Natural killer cell (primary cell): ENCODE results near the gene ZNF681. TPM values are rescaled to one million over a fixed set of nuclear protein-coding genes. Genes with fewer than 3 reads are reported as not detected.
"Not testable (repeated sequence)": the region's sequence is repeated elsewhere in the genome, so short reads cannot be mapped to it uniquely, and the experiment has no call there.

Experiments used
- ATAC-seq, 3 donors: fragments of 150-1000 bp in 2 of 3; fragments of 200-7000 bp in 1 of 3; cut with Tn5 transposase; 1 replicate in 1 of 3; 2 replicates in 2 of 3; pipeline ENCODE4 v1.10.0; 2021; ENCODE audit warnings: mild to moderate bottlenecking in 2 of 3, moderate library complexity in 2 of 3
- DNase-seq, 2 donors: peaks; one replicate each; pipeline versions ENCODE4 v3.0.0 to v3.0.0-alpha.2; 2013 to 2021; ENCODE audit warnings: mixed read lengths in 1 of 2
- H3K27ac ChIP-seq: one replicate; pipeline ENCODE4 v1.5.1; 2013; ENCODE audit warnings: mild to moderate bottlenecking, low read length
- H3K27me3 ChIP-seq: one replicate; pipeline ENCODE4 v1.6.1; 2013; ENCODE audit warnings: low read length; ENCODE audit not compliant: control insufficient read depth, insufficient read depth
- H3K36me3 ChIP-seq: one replicate; pipeline ENCODE4 v1.6.1; 2013; ENCODE audit warnings: low read length; ENCODE audit not compliant: control insufficient read depth, insufficient read depth
- H3K4me1 ChIP-seq: one replicate; pipeline ENCODE4 v1.6.1; 2013; ENCODE audit warnings: low read length; ENCODE audit not compliant: control insufficient read depth, insufficient read depth
- H3K4me3 ChIP-seq: one replicate; pipeline ENCODE4 v1.5.1; 2013; ENCODE audit warnings: low read length
- H3K9me3 ChIP-seq: one replicate; pipeline ENCODE4 v1.6.1; 2013; ENCODE audit warnings: low read length; ENCODE audit not compliant: control insufficient read depth, insufficient read depth
- H3K27ac Mint-ChIP-seq, 2 donors: one replicate each; pipeline ENCODE4 v1.8.0; 2022; ENCODE audit warnings: mild to moderate bottlenecking in 2 of 2, mixed read lengths in 2 of 2, moderate library complexity in 1 of 2
- H3K27me3 Mint-ChIP-seq, 2 donors: one replicate each; pipeline ENCODE4 v1.8.0; 2022; ENCODE audit warnings: low read depth in 2 of 2, mixed read lengths in 2 of 2
- H3K36me3 Mint-ChIP-seq: one replicate; pipeline ENCODE4 v1.8.0; 2022; ENCODE audit warnings: mixed read lengths
- H3K4me1 Mint-ChIP-seq, 2 donors: one replicate each; pipeline ENCODE4 v1.8.0; 2022; ENCODE audit warnings: mixed read lengths in 2 of 2
- H3K4me3 Mint-ChIP-seq: one replicate; pipeline ENCODE4 v1.8.0; 2022; ENCODE audit warnings: mild to moderate bottlenecking, moderate library complexity, mixed read lengths
- H3K9me3 Mint-ChIP-seq, 2 donors: one replicate each; pipeline ENCODE4 v1.8.0; 2022; ENCODE audit warnings: mixed read lengths in 2 of 2
- WGBS: methylation state at CpG from one replicate; pipeline ENCODE4 v1.1.7; 2013; ENCODE audit warnings: missing lambda C conversion rate; ENCODE audit not compliant: insufficient coverage; 5-methylcytosine and 5-hydroxymethylcytosine counted together
- intact Hi-C: fragments of 100-400 bp; cut with micrococcal nuclease; formaldehyde crosslinking; loops from one replicate; pipeline ENCODE4 v1.14.2; 2022
- total RNA-seq, 4 donors: library from RNA; stranded (reverse); fragments of 120-200 nt in 1 of 4; gene quantifications; one replicate each; pipeline versions ENCODE4 v1.2.3 to v1.2.4, GENCODE V29; 2013 to 2022
- TF ChIP-seq, protein P1 (sequence below): fragments of 200-600 bp; IDR thresholded peaks from one replicate; pipeline ENCODE4 v1.8.0; 2022; ENCODE audit warnings: antibody characterized with exemption

Gene ZNF681
- total RNA-seq, 3 donors from 2014 or later (not counting 1 experiment from before 2014, with no cell fraction given): 1.2 to 2.3 (median 1.9) TPM

DNA sequence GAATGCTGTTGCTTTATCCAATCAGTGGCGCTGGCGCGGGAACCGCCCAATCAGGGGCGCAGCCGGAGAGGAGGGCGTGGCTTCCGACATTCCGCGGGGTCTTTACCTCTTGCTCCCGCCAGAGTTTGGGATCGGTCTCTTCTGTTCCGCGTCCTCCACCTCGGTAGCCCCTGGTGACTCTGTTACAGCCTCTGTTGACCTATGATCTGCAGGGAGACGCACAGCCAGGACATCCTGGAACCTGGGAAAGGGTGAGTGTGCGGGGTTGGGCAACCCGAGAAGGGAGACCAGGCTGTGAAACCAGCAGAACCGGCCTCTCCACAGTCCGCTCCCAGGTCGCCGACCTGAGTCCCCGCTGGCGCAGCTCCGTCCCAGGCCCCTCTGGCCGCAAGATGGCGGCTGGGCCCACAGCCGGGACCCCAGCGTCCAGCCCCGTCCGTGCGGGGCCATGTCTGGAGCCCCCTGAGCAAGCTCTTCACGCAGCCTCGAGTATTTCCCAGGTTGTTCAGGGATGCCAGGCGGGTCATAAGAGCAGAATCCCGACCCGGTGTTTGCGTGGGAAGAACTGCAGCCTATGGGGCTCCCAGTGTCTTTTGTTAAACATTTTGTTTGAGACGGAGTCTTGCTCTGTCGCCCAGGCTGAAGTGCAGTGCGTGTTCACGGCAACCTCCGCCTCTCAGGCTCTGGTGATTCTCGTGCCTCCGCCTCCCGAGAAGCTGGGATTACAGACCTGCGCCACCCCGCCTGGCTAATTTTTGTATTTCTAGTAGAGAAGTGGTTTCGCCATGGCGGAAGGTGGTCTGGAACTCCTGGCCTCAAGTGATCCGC is 4.4 kb upstream of the ZNF681 start:
- peak overlapping the region; percentile 34 for H3K27ac ChIP-seq
- no peaks in the 10 kb centered on the region for H3K36me3 ChIP-seq
- 9% methylated on average over 51 of the region's 51 CpGs for WGBS
- DNase-seq (peak; percentile 81 to 90), ATAC-seq (peak; percentile 74 to 84 (median 79))
- peaks cover 28% of the 10 kb centered on the region for H3K4me1 ChIP-seq
- TF ChIP-seq, protein P1, sequence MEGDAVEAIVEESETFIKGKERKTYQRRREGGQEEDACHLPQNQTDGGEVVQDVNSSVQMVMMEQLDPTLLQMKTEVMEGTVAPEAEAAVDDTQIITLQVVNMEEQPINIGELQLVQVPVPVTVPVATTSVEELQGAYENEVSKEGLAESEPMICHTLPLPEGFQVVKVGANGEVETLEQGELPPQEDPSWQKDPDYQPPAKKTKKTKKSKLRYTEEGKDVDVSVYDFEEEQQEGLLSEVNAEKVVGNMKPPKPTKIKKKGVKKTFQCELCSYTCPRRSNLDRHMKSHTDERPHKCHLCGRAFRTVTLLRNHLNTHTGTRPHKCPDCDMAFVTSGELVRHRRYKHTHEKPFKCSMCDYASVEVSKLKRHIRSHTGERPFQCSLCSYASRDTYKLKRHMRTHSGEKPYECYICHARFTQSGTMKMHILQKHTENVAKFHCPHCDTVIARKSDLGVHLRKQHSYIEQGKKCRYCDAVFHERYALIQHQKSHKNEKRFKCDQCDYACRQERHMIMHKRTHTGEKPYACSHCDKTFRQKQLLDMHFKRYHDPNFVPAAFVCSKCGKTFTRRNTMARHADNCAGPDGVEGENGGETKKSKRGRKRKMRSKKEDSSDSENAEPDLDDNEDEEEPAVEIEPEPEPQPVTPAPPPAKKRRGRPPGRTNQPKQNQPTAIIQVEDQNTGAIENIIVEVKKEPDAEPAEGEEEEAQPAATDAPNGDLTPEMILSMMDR: no peak
- peak overlapping the region; percentile 95 for H3K4me3 Mint-ChIP-seq
- no peaks in the 10 kb centered on the region for H3K9me3 Mint-ChIP-seq
- no peaks in the 10 kb centered on the region for H3K27me3 Mint-ChIP-seq
- no peaks in the 10 kb centered on the region for H3K27me3 ChIP-seq
- peak overlapping the region; percentile 91 for H3K4me3 ChIP-seq
- peak overlapping the region; percentile 60 to 82 for H3K27ac Mint-ChIP-seq
- intact Hi-C loops: loop anchor here (2.0 kb wide), 2 partner anchors 76 to 152 kb away; partner anchors contain the start of genes ZNF675 and ZNF726
- peaks cover 37 to 47% of the 10 kb centered on the region in 2 donors for H3K4me1 Mint-ChIP-seq
- H3K9me3 ChIP-seq: no peaks in the 10 kb centered on the region
- no peaks in the 10 kb centered on the region for H3K36me3 Mint-ChIP-seq

DNA sequence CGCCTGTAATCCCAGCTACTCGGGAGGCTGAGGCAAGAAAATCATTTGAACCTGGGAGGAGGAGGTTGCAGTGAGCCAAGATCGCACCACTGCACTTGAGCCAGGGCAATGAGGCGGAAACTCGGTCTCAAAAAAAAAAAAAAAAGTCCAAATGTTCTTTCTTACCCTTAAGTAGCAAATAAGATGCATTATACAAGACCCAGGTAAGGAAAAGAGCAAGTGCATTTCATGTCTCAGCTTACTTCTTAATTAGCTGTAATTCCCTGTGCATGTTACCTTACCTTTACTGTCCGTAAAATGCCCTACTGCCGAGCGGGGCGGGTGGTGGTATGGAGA is 3.8 kb upstream of the ZNF681 start:
- intact Hi-C loops: loop anchor here (2.0 kb wide), 2 partner anchors 76 to 152 kb away; partner anchors contain the start of genes ZNF675 and ZNF726
- H3K9me3 ChIP-seq: no peaks in the 10 kb centered on the region
- Mint-ChIP-seq H3K4me1 (peaks cover 37 to 53% of the 10 kb centered on the region in 2 donors), H3K9me3 (no peaks in the 10 kb centered on the region), H3K36me3 (no peaks in the 10 kb centered on the region), H3K27me3 (no peaks in the 10 kb centered on the region), H3K27ac (peak overlapping the region; percentile 60 to 82), H3K4me3 (peak overlapping the region; percentile 95)
- H3K27me3 ChIP-seq: no peaks in the 10 kb centered on the region
- no peak for DNase-seq
- 38% methylated on average over 9 of the region's 9 CpGs for WGBS
- no peak for ATAC-seq
- no peak overlapping the region for H3K27ac ChIP-seq
- peak overlapping the region; percentile 91 for H3K4me3 ChIP-seq
- no peaks in the 10 kb centered on the region for H3K36me3 ChIP-seq
- TF ChIP-seq, protein P1: no peak
- H3K4me1 ChIP-seq: peaks cover 30% of the 10 kb centered on the region

DNA sequence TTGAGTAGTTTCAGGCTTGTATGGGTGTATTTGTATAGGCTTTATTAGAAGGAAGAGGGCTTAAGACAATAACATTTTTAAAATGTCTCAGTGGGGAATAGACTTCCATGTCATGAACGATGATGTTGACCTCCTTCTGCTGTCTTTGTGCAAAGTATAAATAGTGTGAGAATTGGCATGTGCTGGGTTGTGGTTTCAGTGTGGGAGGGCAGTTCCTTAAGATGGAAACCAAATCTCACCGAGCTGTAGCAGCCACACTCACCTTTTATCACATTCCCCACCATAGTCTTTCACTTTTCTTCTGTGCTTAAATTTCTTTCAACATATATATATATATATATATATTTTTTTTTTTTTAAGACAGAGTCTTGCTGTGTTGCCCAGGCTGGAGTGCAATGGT is 1.6 kb upstream of the ZNF681 start:
- H3K27me3 ChIP-seq, H3K36me3 ChIP-seq, intact Hi-C loops, H3K27me3 Mint-ChIP-seq, ATAC-seq, H3K36me3 Mint-ChIP-seq, H3K9me3 Mint-ChIP-seq, H3K4me3 ChIP-seq, H3K27ac ChIP-seq, H3K9me3 ChIP-seq: not testable (repeated sequence)
- peaks cover 30% of the 10 kb centered on the region for H3K4me1 ChIP-seq
- DNase-seq: peak in 1 of 2 donors; percentile 21
- Mint-ChIP-seq H3K4me3 (peak overlapping the region; percentile 49), H3K4me1 (peaks cover 37 to 58% of the 10 kb centered on the region in 2 donors), H3K27ac (peak overlapping the region; percentile 75 to 94)
- 7% methylated on average over 1 of the region's 2 CpGs for WGBS

DNA sequence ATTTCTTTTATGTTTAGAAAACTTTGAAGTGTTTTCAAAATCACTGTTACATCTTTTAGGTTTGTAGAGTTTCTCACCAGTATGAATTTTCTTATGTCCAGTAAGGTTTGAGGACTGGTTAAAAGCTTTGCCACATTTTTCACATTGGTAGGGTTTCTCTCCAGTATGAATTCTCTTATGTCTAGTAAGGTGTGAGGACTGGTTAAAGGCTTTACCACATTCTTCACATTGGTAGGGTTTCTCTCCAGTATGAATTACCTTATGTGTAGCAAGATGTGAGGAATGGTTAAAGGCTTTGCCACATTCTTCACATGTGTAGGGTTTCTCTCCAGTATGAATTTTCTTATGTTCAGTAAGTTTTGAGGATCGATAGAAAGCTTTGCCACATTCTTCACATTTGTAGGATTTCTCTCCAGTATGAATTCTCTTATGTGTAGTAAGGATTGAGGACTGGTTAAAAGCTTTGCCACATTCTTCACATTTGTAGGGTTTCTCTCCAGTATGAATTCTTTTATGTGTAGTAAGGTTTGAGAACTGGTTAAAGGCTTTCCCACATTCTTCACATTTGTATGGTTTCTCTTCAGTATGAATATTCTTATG is 15.0 kb downstream of the ZNF681 start:
- H3K4me1 ChIP-seq, H3K4me1 Mint-ChIP-seq, DNase-seq, H3K27ac ChIP-seq, H3K4me3 Mint-ChIP-seq, H3K27me3 ChIP-seq, intact Hi-C loops, H3K27ac Mint-ChIP-seq, H3K36me3 ChIP-seq, H3K4me3 ChIP-seq, H3K27me3 Mint-ChIP-seq, ATAC-seq: not testable (repeated sequence)
- H3K9me3 Mint-ChIP-seq: peaks cover 14 to 16% of the 10 kb centered on the region in 2 donors
- peaks cover 29% of the 10 kb centered on the region for H3K36me3 Mint-ChIP-seq
- WGBS: no CpG with 5 or more reads among the region's 1 CpG
- peaks cover 26% of the 10 kb centered on the region for H3K9me3 ChIP-seq

DNA sequence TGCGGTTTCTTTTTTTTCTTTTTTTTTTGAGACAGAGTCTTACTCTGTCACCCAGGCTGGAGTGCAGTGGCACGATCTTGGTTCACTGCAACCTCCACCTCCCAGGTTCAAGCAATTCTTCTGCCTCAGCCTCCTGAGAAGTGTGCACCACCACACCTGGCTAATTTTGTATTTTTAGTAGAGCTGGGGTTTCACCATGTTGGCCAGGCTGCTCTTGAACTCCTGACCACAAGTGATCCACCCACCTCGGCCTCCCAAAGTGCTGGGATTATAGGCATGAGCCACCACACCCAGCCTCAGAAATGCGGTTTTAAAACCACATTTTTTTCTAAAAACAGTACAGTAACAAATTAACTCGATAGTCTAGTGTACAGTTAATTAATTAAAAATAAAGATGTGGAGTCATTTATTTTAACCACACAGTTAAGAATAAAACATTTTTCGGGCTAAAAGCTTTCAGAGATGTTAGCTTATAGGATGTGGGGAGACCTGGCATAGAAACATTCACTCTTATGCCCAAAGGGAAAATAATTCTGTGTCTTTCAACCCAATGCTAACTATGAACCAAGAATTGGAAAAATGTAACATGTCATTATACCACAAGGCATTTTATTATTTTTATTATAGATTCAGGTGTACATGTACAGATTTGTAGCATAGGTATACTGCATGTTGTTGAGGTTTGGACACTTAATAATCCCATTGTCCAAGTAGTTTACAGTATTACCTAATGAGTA is 27.8 kb downstream of the ZNF681 start:
- H3K4me1 Mint-ChIP-seq, H3K27ac Mint-ChIP-seq, H3K36me3 Mint-ChIP-seq, H3K4me1 ChIP-seq, H3K27me3 ChIP-seq, H3K36me3 ChIP-seq, H3K4me3 ChIP-seq, intact Hi-C loops, DNase-seq, ATAC-seq, H3K27me3 Mint-ChIP-seq, H3K27ac ChIP-seq, H3K4me3 Mint-ChIP-seq: not testable (repeated sequence)
- 71% methylated on average over 3 of the region's 6 CpGs for WGBS
- H3K9me3 Mint-ChIP-seq: peaks cover 6 to 13% of the 10 kb centered on the region in 2 donors
- H3K9me3 ChIP-seq: peaks cover 13% of the 10 kb centered on the region

DNA sequence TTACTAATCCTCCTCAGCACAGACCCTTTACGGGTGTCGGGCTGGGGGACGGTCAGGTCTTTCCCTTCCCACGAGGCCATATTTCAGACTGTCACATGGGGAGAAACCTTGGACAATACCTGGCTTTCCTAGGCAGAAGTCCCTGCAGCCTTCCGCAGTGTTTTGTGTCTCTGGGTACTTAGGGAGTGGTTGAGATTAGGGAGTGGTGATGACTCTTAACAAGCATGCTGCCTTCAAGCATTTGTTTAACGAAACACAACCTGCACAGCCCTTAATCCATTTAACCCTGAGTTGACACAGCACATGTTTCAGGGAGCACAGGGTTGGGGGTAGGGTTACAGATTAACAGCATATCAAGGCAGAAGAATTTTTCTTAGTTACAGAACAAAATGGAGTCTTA is 34.5 kb downstream of the ZNF681 start:
- H3K9me3 ChIP-seq, H3K27me3 ChIP-seq, H3K4me3 ChIP-seq, H3K36me3 ChIP-seq, ATAC-seq, H3K9me3 Mint-ChIP-seq, H3K4me3 Mint-ChIP-seq, H3K27ac ChIP-seq, H3K4me1 ChIP-seq, H3K36me3 Mint-ChIP-seq, H3K27ac Mint-ChIP-seq, H3K4me1 Mint-ChIP-seq, DNase-seq, H3K27me3 Mint-ChIP-seq, intact Hi-C loops: not testable (repeated sequence)
- 80% methylated on average over 1 of the region's 6 CpGs for WGBS
